Measurements from ENCODE around the gene COL15A1. TPM values are rescaled to one million over a fixed set of nuclear protein-coding genes. Genes with fewer than 3 reads are reported as not detected.

Gene COL15A1
- total RNA-seq (1 to 10 TPM in 6 of 7 donors, under 1 TPM in 1; 0.94 to 9.3 (median 3.2) TPM), polyA plus RNA-seq (1 to 10 TPM in 2 of 3 donors, under 1 TPM in 1; 0.33 to 1.2 (median 1.1) TPM)
- long read RNA-seq, donor 1, partial matches to known transcripts, result 8 of 9 reads
- long read RNA-seq, donor 1, other reads (novel, unspliced or antisense), result 0 of 9 reads
- long read RNA-seq, donor 2, full-length matches to known transcripts, result 2 of 56 reads
- long read RNA-seq, donor 2, partial matches to known transcripts, result 54 of 56 reads
- long read RNA-seq, donor 2, other reads (novel, unspliced or antisense), result 0 of 56 reads

- TF ChIP-seq POLR2AphosphoS5 (IDR thresholded peaks at IDR 0.05) (peak in 1 of 3 donors; percentile 9), CTCF (IDR thresholded peaks at IDR 0.05 in 8 of 11, conservative IDR thresholded peaks at IDR 0.05 in 3 of 11) (no peak), POLR2A (IDR thresholded peaks at IDR 0.05) (no peak)
- no peaks in the 10 kb centered on the region for H3K36me3 ChIP-seq
- H3K4me3 ChIP-seq, result peak within 1 kb of the TSS; percentile 20 to 54 (median 33)
- H3K27me3 ChIP-seq (replicated peaks in 1 of 7), result peaks cover 3 to 63% (median 39%) of the 10 kb centered on the region in 7 donors
- H3K27ac ChIP-seq, result no peak within 1 kb of the TSS
- no peaks in the 10 kb centered on the region for H3K9me3 ChIP-seq
- peaks cover 8 to 24% (median 17%) of the 10 kb centered on the region in 6 donors for H3K4me1 ChIP-seq
- intact Hi-C loops (cut with DNase I; ENCODE audit: low total_unique reads), result no loop called here
- WGBS, 5 donors, result 0 to 6% (median 3%) methylated on average over 18 to 58 of the region's 58 CpGs
- no peak for DNase-seq
These were observed at the start of gene COL15A1 for GRCh38 chr9:98943682-98944056. COL15A1 (plus strand) TSS chr9:98943907; CDS start chr9:98944062, 155 bp downstream.

GRCh38 chr9:98894171-98894570 lies 49.5 kb upstream of the COL15A1 start:
- Histone ChIP-seq H3K27ac (no peak overlapping the region), H3K36me3 (no peaks in the 10 kb centered on the region), H3K4me1 (peaks cover 0 to 15% (median 3%) of the 10 kb centered on the region in 6 donors), H3K9me3 (peaks cover 0 to 17% (median 14%) of the 10 kb centered on the region in 8 donors), H3K27me3 (replicated peaks in 1 of 7) (no peaks in the 10 kb centered on the region), H3K4me3 (no peak overlapping the region)
- TF ChIP-seq POLR2AphosphoS5 (IDR thresholded peaks at IDR 0.05) (no peak), CTCF (IDR thresholded peaks at IDR 0.05 in 8 of 11, conservative IDR thresholded peaks at IDR 0.05 in 3 of 11) (no peak), POLR2A (IDR thresholded peaks at IDR 0.05) (no peak)
- intact Hi-C loops (cut with DNase I; ENCODE audit: low total_unique reads), result no loop called here
- 62 to 82% (median 71%) methylated on average over 3 of the region's 3 CpGs for WGBS, 5 donors
- no peak for DNase-seq

GRCh38 chr9:98894761-98895160 lies 48.9 kb upstream of the COL15A1 start:
- Histone ChIP-seq H3K27ac (no peak overlapping the region), H3K9me3 (peaks cover 0 to 17% (median 14%) of the 10 kb centered on the region in 8 donors), H3K36me3 (no peaks in the 10 kb centered on the region), H3K27me3 (replicated peaks in 1 of 7) (no peaks in the 10 kb centered on the region), H3K4me3 (no peak overlapping the region), H3K4me1 (peaks cover 0 to 15% (median 5%) of the 10 kb centered on the region in 6 donors)
- DNase-seq, result no peak
- WGBS, 5 donors, result 65 to 82% (median 74%) methylated on average over 3 of the region's 3 CpGs
- intact Hi-C loops (cut with DNase I; ENCODE audit: low total_unique reads), result no loop called here
- TF ChIP-seq POLR2A (IDR thresholded peaks at IDR 0.05) (no peak), POLR2AphosphoS5 (IDR thresholded peaks at IDR 0.05) (no peak), CTCF (IDR thresholded peaks at IDR 0.05 in 8 of 11, conservative IDR thresholded peaks at IDR 0.05 in 3 of 11) (no peak)

GRCh38 chr9:98896632-98897031 lies 47.1 kb upstream of the COL15A1 start:
- H3K4me1 ChIP-seq, result peaks cover 0 to 14% (median 5%) of the 10 kb centered on the region in 6 donors
- no peaks in the 10 kb centered on the region for H3K36me3 ChIP-seq
- intact Hi-C loops (cut with DNase I; ENCODE audit: low total_unique reads), result no loop called here
- H3K9me3 ChIP-seq, result peaks cover 0 to 17% (median 14%) of the 10 kb centered on the region in 8 donors
- no peaks in the 10 kb centered on the region for H3K27me3 ChIP-seq (replicated peaks in 1 of 7)
- TF ChIP-seq POLR2A (IDR thresholded peaks at IDR 0.05) (no peak), CTCF (IDR thresholded peaks at IDR 0.05 in 8 of 11, conservative IDR thresholded peaks at IDR 0.05 in 3 of 11) (no peak), POLR2AphosphoS5 (IDR thresholded peaks at IDR 0.05) (no peak)
- H3K4me3 ChIP-seq, result no peak overlapping the region
- H3K27ac ChIP-seq, result no peak overlapping the region
- DNase-seq, result no peak
- WGBS, 5 donors, result 81 to 96% (median 87%) methylated on average over 2 of the region's 2 CpGs

All from spleen (tissue), 13 donors.